ENCODE data around the gene GLS.
"Not testable (repeated sequence)": the region's sequence is repeated elsewhere in the genome, so short reads cannot be mapped to it uniquely, and the experiment has no call there.

Gene GLS

DNA sequence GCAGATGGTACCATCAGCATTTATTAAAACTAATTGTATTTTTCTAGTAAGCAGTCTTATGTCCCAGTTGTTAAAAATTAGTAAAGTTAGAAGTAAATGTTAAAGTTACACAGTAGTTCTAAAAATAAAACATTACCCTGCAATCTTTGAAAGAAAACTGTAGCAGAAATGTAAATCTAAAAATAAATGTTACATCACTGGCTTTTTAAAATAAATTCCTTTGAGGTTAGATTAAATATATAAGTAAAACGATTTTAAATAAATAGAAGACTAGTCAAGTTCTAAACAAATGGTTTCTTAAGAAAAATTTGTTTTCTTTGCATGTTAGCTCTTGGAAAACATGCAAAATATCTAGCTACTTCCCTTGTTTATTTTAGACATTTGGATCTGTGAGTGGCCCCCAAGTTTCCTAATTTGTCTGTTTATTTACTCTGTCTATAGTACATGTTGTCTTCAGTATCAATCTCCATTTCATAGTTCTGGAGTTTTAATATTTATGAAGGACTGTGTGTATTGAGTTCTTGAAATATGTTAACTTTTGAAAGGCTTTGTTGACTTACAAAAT is 58.2 kb downstream of the GLS start:
- H3K4me3 Mint-ChIP-seq, result no peak overlapping the region

GRCh38 chr2:190940454-190940853 is 59.8 kb downstream of the GLS start:
- DNase-seq (no peak), ATAC-seq (replicated peaks) (no peak)
- Mint-ChIP-seq H3K9me3 (no peaks in the 10 kb centered on the region), H3K36me3 (ENCODE audit: insufficient read depth) (peaks cover 15% of the 10 kb centered on the region), H3K27ac (no peak overlapping the region), H3K4me1 (ENCODE audit: low read depth in 2 of 2) (peaks cover 0 to 2% of the 10 kb centered on the region in 2 donors), H3K27me3 (no peaks in the 10 kb centered on the region), H3K4me3 (no peak overlapping the region)

More for the DNA sequence above, 58.2 kb downstream of the GLS start:
- ATAC-seq (replicated peaks) (no peak), DNase-seq (no peak)
- Mint-ChIP-seq H3K4me1 (ENCODE audit: low read depth in 2 of 2) (peaks cover 0 to 3% of the 10 kb centered on the region in 2 donors), H3K9me3 (no peaks in the 10 kb centered on the region), H3K27me3 (no peaks in the 10 kb centered on the region), H3K36me3 (ENCODE audit: insufficient read depth) (peaks cover 22% of the 10 kb centered on the region), H3K27ac (no peak overlapping the region)

DNA sequence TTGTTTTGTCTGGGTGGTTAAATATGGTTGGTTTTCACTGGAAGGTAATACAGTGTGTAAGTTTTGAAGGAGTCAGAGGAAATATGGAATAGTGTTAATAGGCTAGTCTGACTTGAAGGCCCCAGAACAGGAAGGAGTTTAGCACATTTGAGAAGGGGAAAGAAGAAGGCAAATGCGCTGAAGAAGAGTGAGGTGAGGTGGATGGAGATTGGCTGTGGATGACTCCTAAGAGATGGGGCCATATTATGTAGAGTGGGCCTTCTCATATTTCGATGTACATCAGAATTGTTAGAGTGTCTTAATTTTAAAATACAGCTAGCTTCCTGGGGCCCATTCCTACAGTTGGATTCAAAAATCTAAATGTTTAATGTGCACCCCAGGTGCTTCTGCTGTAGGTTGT is 61.0 kb downstream of the GLS start:
- Mint-ChIP-seq H3K4me3 (no peak overlapping the region), H3K36me3 (ENCODE audit: insufficient read depth) (peaks cover 7% of the 10 kb centered on the region), H3K9me3 (no peaks in the 10 kb centered on the region), H3K4me1 (ENCODE audit: low read depth in 2 of 2) (no peaks in the 10 kb centered on the region), H3K27ac (no peak overlapping the region), H3K27me3 (no peaks in the 10 kb centered on the region)
- ATAC-seq (replicated peaks) (no peak), DNase-seq (no peak)

DNA sequence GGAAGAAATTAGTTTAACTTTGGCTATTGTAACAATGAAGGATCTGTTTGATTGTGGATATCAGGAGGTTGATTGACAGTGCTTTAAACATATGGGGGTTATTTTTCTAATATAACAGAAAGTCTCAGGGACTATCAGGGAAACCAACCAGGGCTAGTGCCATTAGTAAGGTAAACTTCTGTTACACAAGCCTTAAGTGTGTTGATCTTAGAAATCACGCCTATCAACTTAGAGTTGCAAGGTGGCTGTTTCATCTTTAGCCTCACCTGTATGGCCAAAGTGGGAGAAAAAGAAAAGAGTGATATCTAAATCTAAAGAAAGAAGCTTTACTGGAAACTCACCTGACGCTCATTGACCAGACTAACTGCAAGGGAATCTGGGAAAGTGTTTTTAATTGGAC is 62.1 kb downstream of the GLS start:
- no peaks in the 10 kb centered on the region for H3K36me3 Mint-ChIP-seq (ENCODE audit: insufficient read depth)
- no peak overlapping the region for H3K27ac Mint-ChIP-seq
- no peak for DNase-seq
- no peak overlapping the region for H3K4me3 Mint-ChIP-seq
- H3K9me3 Mint-ChIP-seq, result no peaks in the 10 kb centered on the region
- peaks cover 0 to 3% of the 10 kb centered on the region in 2 donors for H3K4me1 Mint-ChIP-seq (ENCODE audit: low read depth in 2 of 2)
- no peak for ATAC-seq (replicated peaks)
- no peaks in the 10 kb centered on the region for H3K27me3 Mint-ChIP-seq

DNA sequence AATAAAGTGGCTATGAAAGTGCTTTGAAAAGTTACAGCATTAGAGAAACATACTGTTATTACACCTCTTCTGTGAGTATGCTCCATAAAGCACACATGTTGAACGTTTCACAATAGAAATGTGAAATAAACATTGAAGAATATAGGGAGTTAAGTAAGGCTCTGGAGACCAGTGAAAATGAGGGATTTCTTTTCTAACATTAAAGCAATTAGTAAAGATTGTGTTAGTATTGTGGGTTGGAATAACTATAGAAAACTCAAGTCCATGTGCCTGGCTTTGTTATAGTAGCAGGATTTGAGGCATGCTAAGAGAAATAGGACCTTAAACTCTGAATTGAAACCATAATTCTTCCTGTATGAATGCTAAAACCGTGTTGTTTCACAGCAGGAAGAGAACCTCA is 63.1 kb downstream of the GLS start:
- Mint-ChIP-seq H3K9me3 (no peaks in the 10 kb centered on the region), H3K36me3 (ENCODE audit: insufficient read depth) (no peaks in the 10 kb centered on the region), H3K27ac (no peak overlapping the region), H3K4me3 (no peak overlapping the region), H3K4me1 (ENCODE audit: low read depth in 2 of 2) (peaks cover 0 to 4% of the 10 kb centered on the region in 2 donors), H3K27me3 (no peaks in the 10 kb centered on the region)
- no peak for DNase-seq
- no peak for ATAC-seq (replicated peaks)

- Mint-ChIP-seq H3K27me3 (no peaks in the 10 kb centered on the region), H3K9me3 (no peaks in the 10 kb centered on the region), H3K4me3 (no peak overlapping the region), H3K4me1 (ENCODE audit: low read depth in 2 of 2) (peaks cover 4% of the 10 kb centered on the region in 2 donors), H3K27ac (no peak overlapping the region), H3K36me3 (ENCODE audit: insufficient read depth) (no peaks in the 10 kb centered on the region)
- no peak for DNase-seq
- ATAC-seq (replicated peaks), result peak; percentile 18
Measured at GRCh38 chr2:190947141-190947540, 66.5 kb downstream of the GLS start.

- no peak for DNase-seq
- Mint-ChIP-seq H3K36me3 (ENCODE audit: insufficient read depth) (no peaks in the 10 kb centered on the region), H3K27me3 (no peaks in the 10 kb centered on the region), H3K4me1 (ENCODE audit: low read depth in 2 of 2) (peaks cover 4 to 6% of the 10 kb centered on the region in 2 donors), H3K27ac (peak overlapping the region in 1 of 2 donors; percentile 46), H3K9me3 (no peaks in the 10 kb centered on the region), H3K4me3 (peak overlapping the region in 1 of 2 donors; percentile 45)
- peak; percentile 87 for ATAC-seq (replicated peaks)
Measured at GRCh38 chr2:190947711-190948251, 67.2 kb downstream of the GLS start.

GRCh38 chr2:190948671-190949070 is 68.0 kb downstream of the GLS start:
- DNase-seq (no peak), ATAC-seq (replicated peaks) (no peak)
- Mint-ChIP-seq H3K9me3 (no peaks in the 10 kb centered on the region), H3K4me1 (ENCODE audit: low read depth in 2 of 2) (peaks cover 4 to 6% of the 10 kb centered on the region in 2 donors), H3K36me3 (ENCODE audit: insufficient read depth) (no peaks in the 10 kb centered on the region), H3K27me3 (no peaks in the 10 kb centered on the region), H3K27ac (no peak overlapping the region), H3K4me3 (no peak overlapping the region)

- no peaks in the 10 kb centered on the region for H3K36me3 Mint-ChIP-seq (ENCODE audit: insufficient read depth)
- no peaks in the 10 kb centered on the region for H3K27me3 Mint-ChIP-seq
- no peak overlapping the region for H3K27ac Mint-ChIP-seq
- no peak overlapping the region for H3K4me3 Mint-ChIP-seq
- ATAC-seq (replicated peaks) (no peak), DNase-seq (no peak)
- H3K4me1 Mint-ChIP-seq (ENCODE audit: low read depth in 2 of 2), result peaks cover 4 to 6% of the 10 kb centered on the region in 2 donors
- H3K9me3 Mint-ChIP-seq, result no peaks in the 10 kb centered on the region
Measured at GRCh38 chr2:190950566-190950991, 70.0 kb downstream of the GLS start.

GRCh38 chr2:190953257-190953656 is 72.6 kb downstream of the GLS start:
- Mint-ChIP-seq H3K27ac (no peak overlapping the region), H3K27me3 (no peaks in the 10 kb centered on the region), H3K4me3 (no peak overlapping the region), H3K9me3 (peaks cover 0 to 1% of the 10 kb centered on the region in 2 donors), H3K4me1 (ENCODE audit: low read depth in 2 of 2) (peaks cover 1 to 23% of the 10 kb centered on the region in 2 donors), H3K36me3 (ENCODE audit: insufficient read depth) (no peaks in the 10 kb centered on the region)
- ATAC-seq (replicated peaks) (no peak), DNase-seq (no peak)

DNA sequence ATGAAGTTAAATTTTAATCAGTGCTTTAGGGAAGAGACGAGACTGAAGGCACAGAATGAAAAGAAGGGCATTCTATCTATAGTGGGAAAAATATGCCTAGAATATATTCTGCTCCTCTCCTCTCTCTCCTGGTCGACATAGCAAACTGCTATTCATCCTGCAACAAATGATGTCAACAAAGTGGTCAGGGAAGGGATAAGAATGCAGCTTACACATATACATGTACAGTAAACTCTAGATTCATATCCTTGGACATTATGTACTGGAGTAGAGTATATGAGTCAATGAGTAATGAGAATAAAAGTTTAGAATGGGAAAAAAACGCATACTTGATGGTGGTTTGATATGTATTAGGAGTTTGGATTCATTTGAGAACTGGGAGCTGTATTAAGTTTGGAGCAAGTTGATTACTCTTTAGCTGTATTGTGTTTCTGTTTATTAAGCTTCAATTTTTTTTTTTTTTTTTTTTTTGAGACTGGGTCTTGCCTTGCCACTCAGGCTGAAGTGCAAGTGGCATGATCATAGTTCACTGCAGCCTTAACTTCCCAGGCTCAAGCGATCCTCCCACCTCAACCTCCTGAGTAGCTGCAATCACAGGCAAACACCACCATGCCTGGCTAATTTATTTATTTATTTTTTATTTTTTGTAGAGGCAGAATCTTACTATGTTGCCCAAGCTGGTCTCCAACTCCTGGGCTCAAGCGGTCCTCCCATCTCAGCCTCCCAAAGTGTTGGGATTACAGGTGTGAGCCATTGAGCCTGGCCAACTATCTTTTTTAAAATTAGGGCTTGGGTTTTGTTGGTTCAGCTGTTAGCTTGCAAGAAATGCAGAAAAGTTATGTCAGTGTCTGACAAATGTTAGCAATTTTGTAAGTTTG is 79.5 kb downstream of the GLS start:
- ATAC-seq (replicated peaks) (no peak), DNase-seq (no peak)
- H3K27ac Mint-ChIP-seq, result peak overlapping the region; percentile 24 to 61
- H3K27me3 Mint-ChIP-seq, result no peaks in the 10 kb centered on the region
- H3K9me3 Mint-ChIP-seq, result peaks cover 0 to 1% of the 10 kb centered on the region in 2 donors
- H3K36me3 Mint-ChIP-seq (ENCODE audit: insufficient read depth), result peaks cover 36% of the 10 kb centered on the region
- H3K4me1 Mint-ChIP-seq (ENCODE audit: low read depth in 2 of 2), result peaks cover 8 to 47% of the 10 kb centered on the region in 2 donors
- no peak overlapping the region for H3K4me3 Mint-ChIP-seq

GRCh38 chr2:190961117-190961516 is 80.5 kb downstream of the GLS start:
- not testable (repeated sequence) for ATAC-seq (replicated peaks); H3K27me3 Mint-ChIP-seq; H3K4me3 Mint-ChIP-seq; DNase-seq; H3K9me3 Mint-ChIP-seq
- peak overlapping the region; percentile 24 to 86 for H3K27ac Mint-ChIP-seq
- peaks cover 8 to 45% of the 10 kb centered on the region in 2 donors for H3K4me1 Mint-ChIP-seq (ENCODE audit: low read depth in 2 of 2)
- peaks cover 41% of the 10 kb centered on the region for H3K36me3 Mint-ChIP-seq (ENCODE audit: insufficient read depth)

DNA sequence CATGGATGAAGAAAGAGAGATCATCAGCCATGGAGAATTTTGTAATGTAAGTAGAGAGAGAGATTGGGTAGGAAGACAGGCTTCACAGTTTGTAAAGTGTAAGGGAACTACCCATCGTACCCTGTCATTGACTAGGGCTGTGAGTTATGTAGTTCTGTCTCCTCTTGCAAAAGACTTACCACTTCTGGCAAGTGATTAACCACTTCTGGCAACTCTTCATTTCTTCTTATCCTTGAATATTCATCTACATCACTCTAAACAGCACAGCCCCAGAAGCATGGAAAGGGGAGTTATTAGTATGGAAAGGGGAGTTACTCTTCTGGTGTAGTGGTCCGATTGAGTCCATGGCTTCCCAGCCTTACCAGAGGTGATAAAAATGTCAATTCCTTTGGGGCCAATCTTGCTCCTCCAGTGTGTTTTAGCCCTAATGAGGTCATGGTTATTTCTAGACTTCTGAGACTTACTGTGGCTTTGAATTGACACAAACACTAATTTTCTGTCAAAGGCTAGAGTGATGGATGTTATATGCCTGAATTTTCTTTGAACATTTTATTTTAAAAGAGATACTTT is 81.4 kb downstream of the GLS start:
- no peak for DNase-seq
- no peak for ATAC-seq (replicated peaks)
- H3K4me3 Mint-ChIP-seq, result no peak overlapping the region
- H3K27me3 Mint-ChIP-seq, result no peaks in the 10 kb centered on the region
- peaks cover 45% of the 10 kb centered on the region for H3K36me3 Mint-ChIP-seq (ENCODE audit: insufficient read depth)
- no peaks in the 10 kb centered on the region for H3K9me3 Mint-ChIP-seq
- peaks cover 10 to 43% of the 10 kb centered on the region in 2 donors for H3K4me1 Mint-ChIP-seq (ENCODE audit: low read depth in 2 of 2)
- H3K27ac Mint-ChIP-seq, result peak overlapping the region; percentile 1 to 86

Data from effector memory CD8-positive, alpha-beta T cell (primary cell).